T-cell (primary cell): ENCODE measurements around the gene DRC3. TPM values are rescaled to one million over a fixed set of nuclear protein-coding genes. Genes with fewer than 3 reads are reported as not detected.

Experiments used
- ATAC-seq, 4 experiments: fragments of 200-7000 bp in 3 of 4; fragments of 150-1000 bp in 1 of 4; cut with Tn5 transposase; replicated peaks in 1 of 4; 1 replicate in 3 of 4; 2 replicates in 1 of 4; pipeline ENCODE4 v1.10.0; 2021; ENCODE audit warnings: moderate library complexity in 3 of 4, mild to moderate bottlenecking in 2 of 4, moderate number of reproducible peaks in 1 of 4
- CTCF ChIA-PET, 2 donors: fragments of 300-600 bp; sonication (Branson Sonifier 250); formaldehyde crosslinking; loops; one replicate each; lab custom pipeline; 2022; ENCODE audit warnings: antibody characterized with exemption in 2 of 2; lab: Charles Lee
- POLR2A ChIA-PET, 2 donors: fragments of 300-600 bp; sonication (Branson Sonifier 250); formaldehyde crosslinking; loops; one replicate each; lab custom pipeline; 2022; ENCODE audit warnings: antibody characterized with exemption in 2 of 2; lab: Charles Lee
- DNase-seq, 35 experiments: peaks; one replicate each; pipeline versions ENCODE4 v3.0.0 to v3.0.0-alpha.2; 2013 to 2023
- H3K27ac ChIP-seq: one replicate; pipeline ENCODE4 v1.5.1; 2013; ENCODE audit warnings: low read length
- H3K27me3 ChIP-seq, 2 experiments: replicated peaks in 1 of 2; 1 replicate in 1 of 2; 2 replicates in 1 of 2; pipeline versions ENCODE4 v1.6.1 to v1.7.0; 2013; ENCODE audit warnings: low read length in 1 of 2, mixed read lengths in 1 of 2; ENCODE audit not compliant: control insufficient read depth in 2 of 2, insufficient read depth in 2 of 2; ENCODE audit errors: extremely low read depth in 1 of 2
- H3K36me3 ChIP-seq, 2 donors: 1 replicate in 1 of 2; 2 replicates in 1 of 2; pipeline versions ENCODE4 v1.6.1 to v1.7.0; 2013; ENCODE audit warnings: low read length in 1 of 2; ENCODE audit not compliant: control insufficient read depth in 2 of 2, insufficient read depth in 1 of 2; ENCODE audit errors: extremely low read depth in 1 of 2
- H3K4me1 ChIP-seq, 2 experiments: 1 replicate in 1 of 2; 2 replicates in 1 of 2; pipeline versions ENCODE4 v1.6.1 to v1.7.0; 2013; ENCODE audit warnings: low read length in 2 of 2, mixed read lengths in 1 of 2; ENCODE audit not compliant: insufficient read depth in 2 of 2, control insufficient read depth in 1 of 2; ENCODE audit errors: extremely low read depth in 1 of 2
- H3K4me3 ChIP-seq, 2 donors: 1 replicate in 1 of 2; 2 replicates in 1 of 2; pipeline versions ENCODE4 v1.5.1 to v1.7.0; 2013; ENCODE audit warnings: mild to moderate bottlenecking in 2 of 2, low read length in 1 of 2, moderate library complexity in 1 of 2; ENCODE audit not compliant: control insufficient read depth in 1 of 2; ENCODE audit errors: extremely low read depth in 1 of 2
- H3K9me3 ChIP-seq: 2 replicates; pipeline ENCODE4 v1.7.0; 2013
- H3K27ac Mint-ChIP-seq, 2 donors: one replicate each; pipeline ENCODE4 v1.8.0; 2020 to 2021; ENCODE audit warnings: mild to moderate bottlenecking in 2 of 2, mixed read lengths in 2 of 2
- H3K27me3 Mint-ChIP-seq, 2 donors: one replicate each; pipeline ENCODE4 v1.8.0; 2021 to 2022; ENCODE audit warnings: mixed read lengths in 2 of 2
- H3K36me3 Mint-ChIP-seq: one replicate; pipeline ENCODE4 v1.8.0; 2021; ENCODE audit warnings: mixed read lengths
- H3K4me1 Mint-ChIP-seq, 3 donors: one replicate each; pipeline ENCODE4 v1.8.0; 2020 to 2022; ENCODE audit warnings: mixed read lengths in 3 of 3, mild to moderate bottlenecking in 1 of 3
- H3K4me3 Mint-ChIP-seq, 3 donors: one replicate each; pipeline ENCODE4 v1.8.0; 2020 to 2022; ENCODE audit warnings: mild to moderate bottlenecking in 3 of 3, mixed read lengths in 3 of 3, moderate library complexity in 3 of 3
- H3K9me3 Mint-ChIP-seq, 3 donors: one replicate each; pipeline ENCODE4 v1.8.0; 2020 to 2022; ENCODE audit warnings: mixed read lengths in 3 of 3
- WGBS: methylation state at CpG from one replicate; pipeline ENCODE4 v1.1.5; 2013; ENCODE audit warnings: missing lambda C conversion rate; ENCODE audit not compliant: insufficient coverage; 5-methylcytosine and 5-hydroxymethylcytosine counted together
- total RNA-seq, 35 experiments: library from RNA in 6 of 35; stranded (reverse) in 6 of 35; fragments of 120-200 nt in 1 of 35; gene quantifications; one replicate each; pipeline versions ENCODE4 v1.2.1 to v1.2.4 and lab custom pipeline; 2013 to 2026

The DRC3 gene
- total RNA-seq, 5 donors from 2014 or later (not counting 1 experiment from before 2014, with no cell fraction given) = 0.32 to 0.58 (median 0.53) TPM; not detected in 2

- CTCF ChIA-PET = no interaction called here
- H3K36me3 ChIP-seq = no peaks in the 10 kb centered on the region
- Mint-ChIP-seq H3K9me3 (no peaks in the 10 kb centered on the region), H3K27ac (no peak overlapping the region), H3K4me1 (peaks cover 50 to 62% (median 61%) of the 10 kb centered on the region in 3 donors), H3K27me3 (no peaks in the 10 kb centered on the region), H3K36me3 (no peaks in the 10 kb centered on the region), H3K4me3 (peak overlapping the region; percentile 91 to 98 (median 92))
- no peak overlapping the region for H3K4me3 ChIP-seq
- ATAC-seq = no peak
- WGBS = 18% methylated on average over 1 of the region's 6 CpGs
- no peaks in the 10 kb centered on the region for H3K27me3 ChIP-seq
- no peak overlapping the region for H3K27ac ChIP-seq
- peaks cover 13 to 40% of the 10 kb centered on the region in 2 experiments for H3K4me1 ChIP-seq
- POLR2A ChIA-PET = no interaction called here
- no peaks in the 10 kb centered on the region for H3K9me3 ChIP-seq
- DNase-seq = no peak
These were observed 64.8 kb downstream of the DRC3 start for GRCh38 chr17:18037486-18037885.

GRCh38 chr17:18038149-18038850 is 65.6 kb downstream of the DRC3 start:
- DNase-seq = peak in 2 of 35 experiments; percentile 17 to 43
- no peaks in the 10 kb centered on the region for H3K36me3 ChIP-seq
- no peaks in the 10 kb centered on the region for H3K36me3 Mint-ChIP-seq
- POLR2A ChIA-PET = interaction anchor here (0.6 kb wide), 2 partner anchors 66 to 86 kb away, joined by 3 to 10 read pairs; partner anchors contain the start of genes DRC3 (in 1 of the 2) and TOM1L2 (in 1 of the 2)
- 0% methylated on average over 12 of the region's 13 CpGs for WGBS
- ATAC-seq = no peak
- H3K9me3 ChIP-seq = no peaks in the 10 kb centered on the region
- CTCF ChIA-PET = interaction anchor here in 1 of 2 donors (0.9 kb wide), 1 partner anchor 66 kb away, joined by 3 read pairs; the partner anchor contains the start of genes DRC3 and TOM1L2
- H3K4me3 ChIP-seq = peak overlapping the region; percentile 67 to 91
- peak overlapping the region; percentile 85 to 95 for H3K27ac Mint-ChIP-seq
- no peaks in the 10 kb centered on the region for H3K27me3 Mint-ChIP-seq
- H3K27ac ChIP-seq = peak overlapping the region; percentile 35
- H3K27me3 ChIP-seq = no peaks in the 10 kb centered on the region
- H3K4me1 Mint-ChIP-seq = peaks cover 53 to 62% (median 61%) of the 10 kb centered on the region in 3 donors
- H3K4me3 Mint-ChIP-seq = peak overlapping the region; percentile 91 to 98 (median 92)
- H3K9me3 Mint-ChIP-seq = no peaks in the 10 kb centered on the region
- peaks cover 13 to 40% of the 10 kb centered on the region in 2 experiments for H3K4me1 ChIP-seq

DNA sequence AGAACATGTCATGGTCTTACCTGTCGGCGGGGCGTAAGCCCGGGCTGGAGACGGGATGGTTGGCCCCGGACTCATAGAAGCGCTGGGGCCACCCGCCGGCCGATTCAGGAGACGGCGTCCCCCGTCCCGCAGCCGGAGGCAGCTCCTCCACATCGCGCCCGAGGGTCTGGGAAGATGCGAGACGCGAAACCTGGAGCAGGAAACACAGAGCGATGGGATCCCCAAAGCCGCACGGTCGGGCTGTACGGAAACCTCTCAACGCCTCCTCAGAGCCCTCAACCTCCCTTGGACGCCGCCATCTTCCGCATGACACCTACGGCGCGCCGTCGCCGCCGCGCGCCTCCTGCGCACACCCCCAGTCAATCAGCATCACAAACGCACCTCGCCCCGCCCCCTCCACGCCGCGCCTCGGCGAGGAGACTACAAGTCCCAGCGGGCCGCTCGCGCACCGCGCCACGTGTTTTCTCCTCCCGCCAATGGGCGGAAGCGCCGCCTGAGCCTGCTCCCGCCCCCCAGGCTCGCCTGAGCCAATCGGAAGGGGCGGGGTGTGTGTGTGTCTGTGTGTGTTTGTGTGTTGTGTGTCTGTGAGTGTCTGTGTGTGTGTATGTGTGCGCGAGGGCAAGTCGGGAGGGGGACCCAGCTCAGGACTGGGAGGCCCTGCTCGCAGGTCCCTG is 66.3 kb downstream of the DRC3 start, which contains the start of the genes ATPAF2 and GID4:
ATPAF2 (minus strand) TSS at position 308 of the 674 bp plus-strand sequence; CDS start at position 153, 155 bp downstream.
GID4 (plus strand) TSS at position 548 of the 674 bp plus-strand sequence; CDS start at position 605, 57 bp downstream.
- CTCF ChIA-PET = interaction anchor here in 1 of 2 donors (0.9 kb wide), 1 partner anchor 67 kb away, joined by 3 read pairs; the partner anchor contains the start of genes DRC3 and TOM1L2
- peaks cover 46 to 57% (median 57%) of the 10 kb centered on the region in 3 donors for H3K4me1 Mint-ChIP-seq
- POLR2A ChIA-PET = interaction anchor here (0.6 kb wide), 2 partner anchors 66 to 87 kb away, joined by 3 to 10 read pairs; partner anchors contain the start of genes DRC3 (in 1 of the 2) and TOM1L2 (in 1 of the 2)

GRCh38 chr17:18039535-18040260 is 67.0 kb downstream of the DRC3 start:
- DNase-seq = peak in 5 of 35 experiments; percentile 7 to 44 (median 22)
- ChIA-PET POLR2A (interaction anchor here in 1 of 2 donors (0.6 kb wide), 1 partner anchor 148 kb away, joined by 3 read pairs; no protein-coding TSS in a partner anchor), CTCF (no interaction called here)
- 1% methylated on average over 56 of the region's 81 CpGs for WGBS
- Mint-ChIP-seq H3K27me3 (no peaks in the 10 kb centered on the region), H3K9me3 (no peaks in the 10 kb centered on the region), H3K27ac (peak overlapping the region; percentile 75 to 95), H3K4me1 (peaks cover 45 to 59% (median 57%) of the 10 kb centered on the region in 3 donors), H3K4me3 (peak overlapping the region; percentile 91 to 98 (median 92)), H3K36me3 (peaks cover 4% of the 10 kb centered on the region)
- H3K27me3 ChIP-seq = no peaks in the 10 kb centered on the region
- no peaks in the 10 kb centered on the region for H3K9me3 ChIP-seq
- peak; percentile 45 to 63 (median 52) for ATAC-seq
- H3K36me3 ChIP-seq = peaks cover 0 to 2% of the 10 kb centered on the region in 2 donors
- no peak overlapping the region for H3K27ac ChIP-seq
- H3K4me1 ChIP-seq = peaks cover 13 to 36% of the 10 kb centered on the region in 2 experiments
- H3K4me3 ChIP-seq = peak overlapping the region; percentile 67 to 91

More for the DNA sequence above, 66.3 kb downstream of the DRC3 start, which contains the start of the genes ATPAF2 and GID4:
- DNase-seq (peak; percentile 97 to 100 (median 99)), ATAC-seq (peak; percentile 91 to 95 (median 92))
- H3K4me3 Mint-ChIP-seq = peak within 1 kb of the TSS; percentile 91 to 98 (median 92)
- H3K36me3 ChIP-seq = no peaks in the 10 kb centered on the region
- under 1% methylated on average over 54 of the region's 67 CpGs for WGBS
- peak within 1 kb of the TSS; percentile 85 to 95 for H3K27ac Mint-ChIP-seq
- H3K9me3 Mint-ChIP-seq = no peaks in the 10 kb centered on the region
- H3K4me1 ChIP-seq = peaks cover 13 to 36% of the 10 kb centered on the region in 2 experiments
- no peaks in the 10 kb centered on the region for H3K36me3 Mint-ChIP-seq
- H3K27me3 ChIP-seq = no peaks in the 10 kb centered on the region
- no peaks in the 10 kb centered on the region for H3K9me3 ChIP-seq
- peak within 1 kb of the TSS; percentile 35 for H3K27ac ChIP-seq
- peak within 1 kb of the TSS; percentile 67 to 91 for H3K4me3 ChIP-seq
- H3K27me3 Mint-ChIP-seq = no peaks in the 10 kb centered on the region

GRCh38 chr17:18040261-18040858 is 67.7 kb downstream of the DRC3 start:
- ChIA-PET CTCF (no interaction called here), POLR2A (interaction anchor here in 1 of 2 donors (0.6 kb wide), 2 partner anchors 71 to 149 kb away, joined by 3 to 4 read pairs; no protein-coding TSS in a partner anchor)
- H3K4me3 ChIP-seq = peak overlapping the region; percentile 67 to 91
- Mint-ChIP-seq H3K36me3 (peaks cover 5% of the 10 kb centered on the region), H3K27me3 (no peaks in the 10 kb centered on the region), H3K4me1 (peaks cover 45 to 59% (median 57%) of the 10 kb centered on the region in 3 donors), H3K4me3 (peak overlapping the region; percentile 88 to 91 (median 91)), H3K9me3 (no peaks in the 10 kb centered on the region), H3K27ac (peak overlapping the region; percentile 75 to 81)
- no peaks in the 10 kb centered on the region for H3K27me3 ChIP-seq
- no peak overlapping the region for H3K27ac ChIP-seq
- 68% methylated on average over 6 of the region's 6 CpGs for WGBS
- no peaks in the 10 kb centered on the region for H3K9me3 ChIP-seq
- peak in 2 of 35 experiments; percentile 4 to 11 for DNase-seq
- peaks cover 0 to 2% of the 10 kb centered on the region in 2 donors for H3K36me3 ChIP-seq
- peaks cover 13 to 36% of the 10 kb centered on the region in 2 experiments for H3K4me1 ChIP-seq
- no peak for ATAC-seq
